Heart left ventricle (tissue), 16 donors: ENCODE data around the gene BAX. TPM values are rescaled to one million over a fixed set of nuclear protein-coding genes. Genes with fewer than 3 reads are reported as not detected.

Experiments
- ATAC-seq, 4 donors: fragments of 200-7000 bp; cut with Tn5 transposase; one replicate each; pipeline ENCODE4 v1.9.1; 2020 to 2022; ENCODE audit warnings: moderate library complexity in 4 of 4, mild to moderate bottlenecking in 3 of 4, moderate number of reproducible peaks in 1 of 4
- DNase-seq, 5 donors: peaks; one replicate each; pipeline ENCODE4 v3.0.0-alpha.2; 2020
- H3K27ac ChIP-seq, 12 donors: fragments of 200-600 bp; sonication (generic) in 4 of 12; one replicate each; pipeline versions ENCODE4 v1.5.0 to v1.8.0; 2016 to 2022; ENCODE audit warnings: mild to moderate bottlenecking in 2 of 12
- H3K27me3 ChIP-seq, 9 donors: fragments of 200-600 bp; sonication (generic) in 2 of 9; one replicate each; pipeline versions ENCODE4 v1.5.1 to v1.8.0; 2016 to 2022; ENCODE audit warnings: mild to moderate bottlenecking in 3 of 9
- H3K36me3 ChIP-seq, 9 donors: fragments of 200-600 bp; sonication (generic) in 2 of 9; one replicate each; pipeline versions ENCODE4 v1.5.0 to v1.8.0; 2018 to 2022; ENCODE audit warnings: mild to moderate bottlenecking in 2 of 9
- H3K4me1 ChIP-seq, 12 donors: fragments of 200-600 bp; sonication (generic) in 4 of 12; one replicate each; pipeline versions ENCODE4 v1.5.0 to v1.8.0; 2016 to 2022; ENCODE audit warnings: mild to moderate bottlenecking in 3 of 12
- H3K4me3 ChIP-seq, 12 donors: fragments of 200-600 bp; sonication (generic) in 4 of 12; one replicate each; pipeline versions ENCODE4 v1.5.0 to v1.8.0; 2017 to 2022; ENCODE audit warnings: mild to moderate bottlenecking in 9 of 12, moderate library complexity in 4 of 12
- H3K9me3 ChIP-seq, 12 donors: fragments of 200-600 bp; sonication (generic) in 4 of 12; one replicate each; pipeline versions ENCODE4 v1.5.0 to v1.8.0; 2016 to 2022; ENCODE audit warnings: mild to moderate bottlenecking in 1 of 12
- POLR2A ChIP-seq, 2 donors: fragments of 450-650 bp; IDR thresholded peaks; one replicate each; pipeline ENCODE4 v1.6.1; 2017; ENCODE audit warnings: antibody characterized with exemption in 2 of 2, mild to moderate bottlenecking in 2 of 2, moderate library complexity in 2 of 2
- WGBS, 4 donors: extraction: QIAGEN DNeasy Blood & Tissue Kit in 2 of 4; methylation state at CpG; one replicate each; pipeline versions ENCODE4 v1.1.5 to v1.1.7; 2013 to 2018; 5-methylcytosine and 5-hydroxymethylcytosine counted together
- intact Hi-C, 10 donors: fragments of 100-400 bp; cut with DNase I; formaldehyde crosslinking; loops; one replicate each; pipeline versions ENCODE4 v1.11.1 to v1.14.2; 2022
- polyA plus RNA-seq, 2 donors: library from polyadenylated mRNA; stranded (reverse); fragments of 200-250 nt; gene quantifications; one replicate each; pipeline ENCODE4 v1.2.3, GENCODE V29; 2013
- total RNA-seq, 9 donors: library from RNA; depleted of rRNA in 2 of 9; stranded (reverse); fragments of >200 nt in 2 of 9; fragmentation: NEBNext Ultra II Directional in 3 of 9; extraction: Animal tissue kit (Norgen Biotek cat#: 25700) in 3 of 9; gene quantifications; one replicate each; pipeline versions ENCODE4 v1.1.0 to v1.2.4, GENCODE V29; 2016 to 2023
- TF ChIP-seq, protein P1 (sequence below), 12 donors: fragments of 200-600 bp; sonication (generic) in 4 of 12; IDR thresholded peaks; one replicate each; pipeline versions ENCODE4 v1.5.0 to v1.8.0; 2018 to 2022; ENCODE audit warnings: antibody characterized with exemption in 12 of 12, mild to moderate bottlenecking in 5 of 12
- donor health status: ischemic (EF 13 %, LVEDD 7.1; RV severe dilation, severe dysfunction).
- donor health status: healthy with polysubstance abuse.
- donor health status: DM: no; HTN: yes; CAD: no.
- donor health status: DM: no; HTN: no; CAD: no.
- donor health status: ischemic (EF 25% LVEDD 6.9; RV normal size, moderate dysfunction).
- donor health status: ischemic (EF 25% LVEDD 5.7; RV mildly dilated, moderate dysfunction).
- donor health status: healthy.
- donor health status: DM: yes; HTN: yes; CAD: no.
- donor health status: ischemic (EF 35%, LVEDD 5.7; RV mildly dilated, moderate dysfunction).
- donor health status: nonischemic (EF 11% LVEDD 7.7; RV severe dilation, severe dysfunction).
- donor health status: DM: yes; HTN: yes; CAD: no.
- donor health status: PGD.
- donor health status: ischemic (EF 29% LVEDD 5.4; RV normal size, mild dysfunction).
- donor health status: nonischemic (EF 23%, LVEDD 6.1; RV moderate dilation, normal function).

The BAX gene
- total and polyA plus RNA-seq, 11 donors, result 17.9 to 68.4 (median 23.1) TPM

DNA sequence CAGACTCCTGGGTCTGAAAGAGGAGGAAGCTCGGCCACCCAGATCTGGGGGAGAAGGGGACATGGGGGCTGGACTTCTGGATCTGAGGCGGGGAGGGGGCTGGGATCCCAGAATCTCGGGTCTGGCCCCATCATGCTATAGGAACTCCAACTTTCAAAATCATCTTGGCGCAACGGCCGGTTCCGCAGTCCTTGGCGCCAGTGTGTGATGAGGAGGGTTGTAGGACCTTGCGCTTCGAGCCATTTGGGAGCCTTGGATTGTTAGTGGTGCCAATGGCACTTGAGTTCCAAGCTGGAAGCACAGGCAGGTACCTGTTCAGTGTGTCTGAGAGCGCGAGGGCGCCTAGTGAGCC is 39.3 kb downstream of the BAX start:
- no peak for TF ChIP-seq POLR2A (IDR thresholded peaks at IDR 0.05)
- TF ChIP-seq, protein P1, sequence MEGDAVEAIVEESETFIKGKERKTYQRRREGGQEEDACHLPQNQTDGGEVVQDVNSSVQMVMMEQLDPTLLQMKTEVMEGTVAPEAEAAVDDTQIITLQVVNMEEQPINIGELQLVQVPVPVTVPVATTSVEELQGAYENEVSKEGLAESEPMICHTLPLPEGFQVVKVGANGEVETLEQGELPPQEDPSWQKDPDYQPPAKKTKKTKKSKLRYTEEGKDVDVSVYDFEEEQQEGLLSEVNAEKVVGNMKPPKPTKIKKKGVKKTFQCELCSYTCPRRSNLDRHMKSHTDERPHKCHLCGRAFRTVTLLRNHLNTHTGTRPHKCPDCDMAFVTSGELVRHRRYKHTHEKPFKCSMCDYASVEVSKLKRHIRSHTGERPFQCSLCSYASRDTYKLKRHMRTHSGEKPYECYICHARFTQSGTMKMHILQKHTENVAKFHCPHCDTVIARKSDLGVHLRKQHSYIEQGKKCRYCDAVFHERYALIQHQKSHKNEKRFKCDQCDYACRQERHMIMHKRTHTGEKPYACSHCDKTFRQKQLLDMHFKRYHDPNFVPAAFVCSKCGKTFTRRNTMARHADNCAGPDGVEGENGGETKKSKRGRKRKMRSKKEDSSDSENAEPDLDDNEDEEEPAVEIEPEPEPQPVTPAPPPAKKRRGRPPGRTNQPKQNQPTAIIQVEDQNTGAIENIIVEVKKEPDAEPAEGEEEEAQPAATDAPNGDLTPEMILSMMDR (IDR thresholded peaks at IDR 0.05), result no peak
- H3K4me3 ChIP-seq, result peak overlapping the region; percentile 54 to 99 (median 82)
- H3K4me1 ChIP-seq, result peaks cover 6 to 47% (median 35%) of the 10 kb centered on the region in 12 donors
- peak overlapping the region; percentile 76 to 99 (median 94) for H3K27ac ChIP-seq
- 0 to 2% (median 2%) methylated on average over 13 of the region's 13 CpGs for WGBS, 4 donors
- intact Hi-C loops, result loop anchor here in 4 of 10 donors (5.0 to 10.0 kb wide), 4 partner anchors 153 to 221 kb away; no protein-coding TSS in a partner anchor
- no peak for DNase-seq
- H3K27me3 ChIP-seq, result no peaks in the 10 kb centered on the region
- no peaks in the 10 kb centered on the region for H3K9me3 ChIP-seq
- peaks cover 0 to 13% (median 3%) of the 10 kb centered on the region in 9 donors for H3K36me3 ChIP-seq
- no peak for ATAC-seq

DNA sequence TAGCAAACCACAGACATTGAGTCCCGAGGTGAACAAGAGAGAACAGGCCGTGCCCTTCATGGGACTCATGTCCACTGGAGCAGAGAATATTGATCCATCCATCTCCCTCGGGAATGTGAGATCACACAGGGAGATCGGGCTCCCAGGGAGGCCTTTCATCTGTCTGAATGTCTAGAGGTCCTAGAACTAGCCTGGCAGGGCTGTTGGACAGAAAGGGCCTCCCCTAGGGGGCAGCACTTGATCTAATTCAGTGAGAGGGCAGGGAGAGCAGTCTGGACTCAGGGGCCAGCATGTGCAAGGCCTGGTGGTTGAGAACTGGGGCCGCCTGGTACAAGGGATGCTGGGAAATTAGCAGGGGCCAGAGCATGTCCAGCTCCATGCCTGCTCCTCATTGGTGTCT is 43.3 kb downstream of the BAX start:
- 68 to 81% (median 72%) methylated on average over 5 of the region's 5 CpGs for WGBS, 4 donors
- no peak for TF ChIP-seq POLR2A (IDR thresholded peaks at IDR 0.05)
- TF ChIP-seq, protein P1 (IDR thresholded peaks at IDR 0.05), result peak in 11 of 12 donors; percentile 10 to 47 (median 33)
- intact Hi-C loops, result loop anchor here in 4 of 10 donors (10.0 kb wide), 3 partner anchors 197 to 217 kb away; no protein-coding TSS in a partner anchor
- Histone ChIP-seq H3K36me3 (peaks cover 0 to 15% (median 3%) of the 10 kb centered on the region in 9 donors), H3K27ac (no peak overlapping the region), H3K4me1 (peaks cover 6 to 17% (median 12%) of the 10 kb centered on the region in 12 donors), H3K9me3 (no peaks in the 10 kb centered on the region), H3K27me3 (no peaks in the 10 kb centered on the region), H3K4me3 (no peak overlapping the region)
- DNase-seq (no peak), ATAC-seq (no peak)

DNA sequence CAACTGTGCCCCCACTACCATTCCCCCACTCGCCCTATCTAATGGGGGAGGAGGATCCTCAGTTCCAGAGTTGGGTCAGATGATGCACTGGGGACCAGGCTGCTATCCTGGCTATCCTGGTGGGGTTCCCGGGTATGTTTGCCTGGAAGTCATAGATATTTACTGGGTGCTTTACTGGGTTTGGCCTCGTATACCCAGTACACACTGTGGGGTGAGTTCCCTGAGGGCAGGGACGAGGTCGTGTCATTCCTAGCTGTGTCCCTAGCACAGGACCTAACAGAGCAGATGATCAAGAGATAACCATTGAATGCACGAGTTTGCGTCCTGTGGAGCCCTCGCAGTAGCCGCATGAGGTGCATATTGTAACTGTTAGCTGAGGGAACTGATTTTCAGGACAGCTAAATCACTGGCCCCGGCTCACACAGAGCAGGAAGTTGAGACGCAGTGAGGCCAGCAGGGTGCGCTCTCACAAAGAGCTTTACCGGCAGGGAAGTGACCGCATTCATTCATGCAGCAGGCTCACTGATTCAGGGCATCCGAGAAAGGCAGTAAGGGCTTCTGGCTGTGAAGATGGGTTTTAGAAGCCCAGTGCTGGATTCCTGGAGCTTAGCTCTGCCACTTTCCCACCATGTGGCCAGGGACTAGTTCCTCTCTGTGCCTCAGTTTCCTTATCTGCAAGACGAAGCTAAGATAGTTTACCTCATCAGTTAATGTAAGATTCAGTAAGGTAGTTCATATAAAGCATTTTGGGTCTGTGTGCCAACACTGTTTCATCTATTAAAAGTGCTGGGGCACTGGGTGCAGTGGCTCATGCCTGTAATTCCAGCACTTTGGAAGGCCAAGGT is 45.0 kb downstream of the BAX start:
- Histone ChIP-seq H3K27ac (no peak overlapping the region), H3K36me3 (peaks cover 0 to 32% (median 21%) of the 10 kb centered on the region in 9 donors), H3K4me1 (peaks cover under 1 to 8% (median 3%) of the 10 kb centered on the region in 12 donors), H3K9me3 (no peaks in the 10 kb centered on the region), H3K4me3 (no peak overlapping the region), H3K27me3 (no peaks in the 10 kb centered on the region)
- DNase-seq, result peak in 1 of 5 donors; percentile 78
- peak in 3 of 4 donors; percentile 53 to 60 (median 55) for ATAC-seq
- TF ChIP-seq, protein P1 (IDR thresholded peaks at IDR 0.05), result peak; percentile 36 to 68 (median 49)
- TF ChIP-seq POLR2A (IDR thresholded peaks at IDR 0.05), result no peak
- 58 to 84% (median 59%) methylated on average over 6 to 16 of the region's 16 CpGs for WGBS, 4 donors
- intact Hi-C loops, result loop anchor here in 4 of 10 donors (10.0 kb wide), 3 partner anchors 195 to 215 kb away; no protein-coding TSS in a partner anchor

DNA sequence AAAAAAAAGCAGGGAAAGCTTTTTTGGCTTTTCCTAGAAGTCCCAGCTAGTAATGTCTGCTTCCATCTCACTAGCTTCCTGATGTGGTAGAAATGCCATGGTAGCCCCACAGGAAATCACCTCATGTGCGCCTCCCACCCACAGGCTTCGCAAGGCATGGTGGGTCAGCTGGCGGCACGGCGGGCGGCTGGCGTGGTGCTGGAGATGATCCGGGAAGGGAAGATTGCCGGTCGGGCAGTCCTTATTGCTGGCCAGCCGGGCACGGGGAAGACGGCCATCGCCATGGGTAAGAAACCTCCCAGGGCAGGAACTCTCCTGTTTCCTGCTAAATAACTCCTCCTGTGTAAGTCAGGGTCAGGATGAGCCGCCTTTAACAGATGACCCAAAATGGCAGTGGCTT is 49.5 kb downstream of the BAX start:
- peaks cover 0 to 73% (median 54%) of the 10 kb centered on the region in 9 donors for H3K36me3 ChIP-seq

More for the DNA sequence above, 49.5 kb downstream of the BAX start:
- Histone ChIP-seq H3K9me3 (no peaks in the 10 kb centered on the region), H3K4me3 (no peak overlapping the region), H3K27ac (no peak overlapping the region), H3K4me1 (peaks cover 0 to 3% (median 0%) of the 10 kb centered on the region in 12 donors), H3K27me3 (no peaks in the 10 kb centered on the region)
- ATAC-seq (no peak), DNase-seq (peak in 1 of 5 donors; percentile 8)
- WGBS, 4 donors, result 94 to 100% (median 98%) methylated on average over 15 of the region's 15 CpGs
- intact Hi-C loops, result no loop called here
- TF ChIP-seq, protein P1 (IDR thresholded peaks at IDR 0.05), result no peak
- no peak for TF ChIP-seq POLR2A (IDR thresholded peaks at IDR 0.05)
